Ishikawa (cell line): ENCODE data around the gene FBXO41.

Experiments
- CEBPB ChIP-seq: IDR thresholded peaks from 2 replicates; pipeline ENCODE4 v1.6.1; 2012
- CREB1 ChIP-seq: IDR thresholded peaks from 2 replicates; pipeline ENCODE4 v1.6.1; 2012; ENCODE audit warnings: low read depth
- EGR1 ChIP-seq: IDR thresholded peaks from 2 replicates; pipeline ENCODE4 v1.6.1; 2012
- EP300 ChIP-seq: IDR thresholded peaks from 2 replicates; pipeline ENCODE4 v1.6.1; 2012; ENCODE audit warnings: borderline replicate concordance
- FOXM1 ChIP-seq: IDR thresholded peaks from 2 replicates; pipeline ENCODE4 v1.6.1; 2012; ENCODE audit warnings: low read depth, borderline replicate concordance
- MAX ChIP-seq: IDR thresholded peaks from 2 replicates; pipeline ENCODE4 v1.6.1; 2012
- NFIC ChIP-seq: IDR thresholded peaks from 2 replicates; pipeline ENCODE4 v1.6.1; 2012
- RAD21 ChIP-seq: IDR thresholded peaks from 2 replicates; pipeline ENCODE4 v1.6.1; 2012; ENCODE audit warnings: low read depth
- REST ChIP-seq: IDR thresholded peaks from 2 replicates; pipeline ENCODE4 v1.6.1; 2012; ENCODE audit warnings: low read depth, mild to moderate bottlenecking
- TAF1 ChIP-seq: IDR thresholded peaks from 2 replicates; pipeline ENCODE4 v1.6.1; 2012; ENCODE audit warnings: low read depth, mild to moderate bottlenecking
- TCF12 ChIP-seq: IDR thresholded peaks from 2 replicates; pipeline ENCODE4 v1.6.1; 2012; ENCODE audit warnings: low read depth
- TEAD4 ChIP-seq: IDR thresholded peaks from 2 replicates; pipeline ENCODE4 v1.6.1; 2012
- YY1 ChIP-seq: IDR thresholded peaks from 2 replicates; pipeline ENCODE4 v1.6.1; 2012; ENCODE audit warnings: low read depth
- ZBTB7A ChIP-seq: IDR thresholded peaks from 2 replicates; pipeline ENCODE4 v1.6.1; 2012; ENCODE audit warnings: low read depth
- TF ChIP-seq, protein P1 (sequence below): IDR thresholded peaks from 2 replicates; pipeline ENCODE4 v1.6.1; 2012

The FBXO41 gene

DNA sequence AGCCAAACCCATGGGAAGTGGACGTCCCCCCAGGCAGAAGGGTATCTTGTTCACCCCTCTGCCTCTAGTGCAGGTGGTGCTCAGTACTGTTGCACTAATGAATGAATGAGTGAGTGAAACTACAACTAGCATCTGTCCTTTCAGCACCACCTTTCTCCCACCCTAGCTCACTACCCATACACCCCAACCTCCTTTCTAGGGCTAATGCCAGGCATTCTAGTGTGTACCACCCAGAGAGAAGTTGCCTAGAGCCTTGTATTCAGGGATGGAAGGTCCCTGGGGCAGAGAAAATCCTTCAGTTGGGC, 27.7 kb downstream of the FBXO41 start:
- TF ChIP-seq CREB1 = no peak
- no peak for TF ChIP-seq ZBTB7A
- no peak for TF ChIP-seq TCF12
- TF ChIP-seq MAX = no peak
- TF ChIP-seq CEBPB = no peak
- no peak for TF ChIP-seq TEAD4
- TF ChIP-seq FOXM1 = no peak
- no peak for TF ChIP-seq REST
- TF ChIP-seq, protein P1, sequence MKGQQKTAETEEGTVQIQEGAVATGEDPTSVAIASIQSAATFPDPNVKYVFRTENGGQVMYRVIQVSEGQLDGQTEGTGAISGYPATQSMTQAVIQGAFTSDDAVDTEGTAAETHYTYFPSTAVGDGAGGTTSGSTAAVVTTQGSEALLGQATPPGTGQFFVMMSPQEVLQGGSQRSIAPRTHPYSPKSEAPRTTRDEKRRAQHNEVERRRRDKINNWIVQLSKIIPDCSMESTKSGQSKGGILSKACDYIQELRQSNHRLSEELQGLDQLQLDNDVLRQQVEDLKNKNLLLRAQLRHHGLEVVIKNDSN = no peak
- TF ChIP-seq RAD21 = no peak
- no peak for TF ChIP-seq NFIC
- TF ChIP-seq TAF1 = no peak
- no peak for TF ChIP-seq YY1

DNA sequence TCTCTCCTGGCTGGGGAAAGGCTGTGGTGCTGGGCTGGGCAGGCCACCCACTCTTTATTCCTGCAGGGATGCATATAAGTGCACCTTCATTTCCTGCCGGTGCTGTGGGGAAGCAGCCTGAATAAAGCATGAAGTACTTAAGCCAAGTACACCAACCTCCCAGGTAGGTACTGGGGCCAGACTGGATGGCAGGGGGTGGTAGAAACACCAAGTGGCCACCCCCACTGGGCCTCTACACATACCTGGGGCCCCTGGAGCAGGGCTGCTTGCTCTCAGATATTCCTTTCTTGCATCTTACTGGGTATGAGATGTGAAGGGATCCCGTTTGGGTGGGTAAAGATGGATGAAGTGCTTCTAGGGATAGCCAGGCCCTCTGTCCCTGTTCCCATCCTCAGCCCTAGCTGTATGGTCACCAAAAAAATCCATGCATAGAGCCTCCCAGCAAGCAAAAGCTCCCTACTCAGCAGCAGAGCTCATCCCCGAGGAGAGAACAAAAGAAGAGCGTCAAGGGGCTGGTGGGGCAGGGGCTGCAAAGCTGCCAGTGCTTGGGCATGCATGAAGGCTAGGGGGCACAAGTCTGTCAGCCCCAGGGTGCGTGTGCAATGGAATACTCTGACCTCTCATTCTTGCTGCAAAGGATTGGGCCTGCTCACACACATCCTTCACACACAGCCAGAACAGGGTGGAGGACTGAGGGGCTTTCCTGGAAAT, 28.2 kb downstream of the FBXO41 start:
- TF ChIP-seq EP300 (no peak), REST (no peak), YY1 (no peak), ZBTB7A (no peak), TAF1 (no peak)
- TF ChIP-seq, protein P1 = no peak

DNA sequence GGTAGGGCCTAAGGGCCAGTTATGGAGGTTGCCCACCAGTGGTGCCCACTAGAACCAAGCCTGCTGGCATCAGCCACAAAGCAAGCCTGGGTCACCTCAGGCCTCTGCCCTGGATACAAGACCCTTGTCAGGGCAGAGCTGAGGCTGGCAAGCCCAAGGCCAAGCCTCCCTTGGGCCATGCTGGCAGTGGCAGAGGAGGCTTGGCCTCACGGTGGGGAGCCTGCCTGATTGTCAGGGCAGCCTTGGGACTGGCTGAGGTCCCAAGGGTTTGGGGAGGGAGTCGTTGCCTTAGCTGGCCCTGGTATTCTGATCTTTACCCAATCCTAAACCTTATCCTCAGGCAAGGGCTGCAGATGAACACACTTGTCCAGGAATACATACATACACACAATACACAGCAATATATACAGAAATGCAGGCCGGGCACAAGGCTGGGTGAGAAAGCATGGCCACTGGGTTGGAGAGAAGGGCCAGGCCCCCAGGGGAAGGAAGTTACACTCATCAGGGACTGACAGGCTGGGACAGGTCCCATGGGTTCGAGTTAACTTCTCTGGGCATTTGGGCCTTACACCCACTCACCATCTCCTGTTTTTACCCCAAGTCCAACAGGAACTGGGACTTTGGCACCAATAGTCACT, 29.2 kb downstream of the FBXO41 start:
- TF ChIP-seq ZBTB7A (no peak), REST (no peak), YY1 (no peak), TEAD4 (no peak), TAF1 (no peak), EGR1 (no peak), CREB1 (no peak), RAD21 (no peak), TCF12 (no peak), CEBPB (no peak)
- TF ChIP-seq, protein P1 = no peak

GRCh38 chr2:73254343-73255006, 29.8 kb downstream of the FBXO41 start:
- TF ChIP-seq RAD21 (no peak), TEAD4 (no peak), EP300 (no peak)
